ENCODE data around the gene RHCG. TPM values are rescaled to one million over a fixed set of nuclear protein-coding genes. Genes with fewer than 3 reads are reported as not detected.

RHCG gene
- total and polyA plus RNA-seq, 2 experiments from 2014 or later: not detected

DNA sequence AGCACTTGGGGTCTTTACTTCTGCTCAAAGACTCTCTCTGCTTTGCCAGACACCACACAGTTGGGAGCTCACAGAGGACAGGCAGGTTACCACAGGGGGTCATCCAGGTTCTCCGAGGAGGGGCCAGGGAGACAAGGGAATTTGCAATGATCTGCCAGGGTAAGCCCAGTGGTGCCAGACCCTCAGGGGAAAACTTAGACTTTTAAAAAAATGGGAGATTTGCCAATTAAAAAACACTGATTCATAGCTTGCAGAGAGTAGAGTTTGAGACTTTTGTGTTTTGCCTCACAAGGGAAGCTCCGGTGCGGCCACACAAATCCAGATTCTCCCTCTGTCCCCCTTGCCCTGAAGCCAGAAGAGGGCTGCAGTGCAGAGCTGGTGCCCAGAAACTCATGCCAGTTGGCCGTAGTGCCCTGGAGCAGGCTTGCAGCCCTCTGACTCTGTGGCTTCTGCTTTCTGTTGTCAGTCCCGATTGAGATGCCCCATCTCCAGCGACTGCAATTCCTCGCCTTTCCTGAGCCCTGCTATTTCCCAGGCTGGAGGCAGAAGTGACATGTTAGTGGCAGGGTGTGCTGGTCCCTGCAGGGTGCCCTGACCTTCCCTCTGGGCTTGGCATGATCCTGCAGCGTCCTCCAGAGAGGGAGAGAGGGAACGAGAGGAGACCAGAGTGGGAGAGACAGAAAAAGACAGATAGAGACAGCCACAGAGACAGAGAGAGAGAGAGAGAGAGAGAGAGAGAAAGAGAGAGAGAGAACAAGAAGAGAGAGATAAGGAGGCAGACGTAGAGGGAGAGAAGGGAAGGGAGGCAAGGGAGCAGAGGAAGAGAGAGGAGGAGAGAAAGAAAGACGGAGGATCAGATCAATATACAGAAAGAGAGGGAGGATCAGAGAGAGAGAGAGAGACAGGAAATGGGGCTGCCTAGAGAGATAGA, 46.0 kb downstream of the RHCG start:
- H3K9ac ChIP-seq: no peak overlapping the region
- no peaks in the 10 kb centered on the region for H3K4me1 ChIP-seq (ENCODE audit: insufficient read depth)
- no peaks in the 10 kb centered on the region for H3K9me3 ChIP-seq (ENCODE audit: low read depth)
- peaks cover 78% of the 10 kb centered on the region for H3K27me3 ChIP-seq (replicated peaks; ENCODE audit: insufficient read depth)
- no peaks in the 10 kb centered on the region for H3K9me2 ChIP-seq (ENCODE audit: insufficient read depth)
- H4K20me1 ChIP-seq (ENCODE audit: insufficient read depth): no peaks in the 10 kb centered on the region
- in situ Hi-C loops (cut with MboI): no loop called here
- H2AFZ ChIP-seq: no peak overlapping the region
- no peak overlapping the region for H3K27ac ChIP-seq
- H3K4me3 ChIP-seq: no peak overlapping the region
- TF ChIP-seq EZH2phosphoT487 (IDR thresholded peaks at IDR 0.05; ENCODE audit: insufficient read depth, low read depth): no peak
- no peak for TF ChIP-seq EZH2 (IDR thresholded peaks at IDR 0.05; ENCODE audit: insufficient read depth, poor library complexity, severe bottlenecking)
- no peak overlapping the region for H3K4me2 ChIP-seq (ENCODE audit: unreplicated experiment)
- H3F3A ChIP-seq (ENCODE audit: insufficient read depth): no peaks in the 10 kb centered on the region
- no peaks in the 10 kb centered on the region for H3K36me3 ChIP-seq (ENCODE audit: low read depth)
- 8 to 14% methylated on average over 9 to 11 of the region's 11 CpGs for WGBS, 2 experiments (ENCODE audit: low coverage in 1 of 2, low lambda C conversion rate in 2 of 2, missing lambda C conversion rate in 2 of 2)
- no peaks in the 10 kb centered on the region for H3K79me2 ChIP-seq (ENCODE audit: insufficient read depth)
- DNase-seq: no peak

GRCh38 chr15:89448825-89449224, 47.6 kb downstream of the RHCG start:
- H3K9me2 ChIP-seq (ENCODE audit: insufficient read depth): no peaks in the 10 kb centered on the region
- 7% methylated on average over 11 of the region's 11 CpGs for WGBS, 2 experiments (ENCODE audit: low coverage in 1 of 2, low lambda C conversion rate in 2 of 2, missing lambda C conversion rate in 2 of 2)
- TF ChIP-seq EZH2 (IDR thresholded peaks at IDR 0.05; ENCODE audit: insufficient read depth, poor library complexity, severe bottlenecking) (no peak), EZH2phosphoT487 (IDR thresholded peaks at IDR 0.05; ENCODE audit: insufficient read depth, low read depth) (no peak)

DNA sequence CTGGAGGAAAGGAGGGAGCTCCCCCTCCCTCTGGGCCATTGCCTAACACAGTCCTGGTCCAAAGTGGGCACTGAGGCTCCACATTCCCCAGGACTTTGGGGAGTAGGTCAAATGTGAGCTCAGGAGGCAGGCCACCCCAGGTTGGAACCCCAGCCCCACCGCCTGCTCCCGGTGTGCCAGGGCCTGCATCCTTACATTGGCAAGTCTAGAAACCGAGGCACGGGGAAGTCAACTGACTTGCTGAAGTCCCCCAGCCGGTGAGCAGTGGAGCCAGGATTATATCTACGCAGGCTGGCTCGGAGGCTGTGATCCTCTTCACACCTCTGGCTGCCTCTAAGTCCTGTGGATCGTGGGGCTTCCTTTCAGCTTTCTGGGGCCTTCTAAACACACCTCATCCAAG, 48.7 kb downstream of the RHCG start:
- Histone ChIP-seq H4K20me1 (ENCODE audit: insufficient read depth) (no peaks in the 10 kb centered on the region), H2AFZ (no peak overlapping the region), H3K4me1 (ENCODE audit: insufficient read depth) (no peaks in the 10 kb centered on the region), H3K4me3 (no peak overlapping the region), H3K27ac (no peak overlapping the region), H3K9ac (no peak overlapping the region), H3K36me3 (ENCODE audit: low read depth) (no peaks in the 10 kb centered on the region), H3K27me3 (replicated peaks; ENCODE audit: insufficient read depth) (peaks cover 86% of the 10 kb centered on the region), H3K9me2 (ENCODE audit: insufficient read depth) (no peaks in the 10 kb centered on the region), H3K79me2 (ENCODE audit: insufficient read depth) (no peaks in the 10 kb centered on the region), H3K4me2 (ENCODE audit: unreplicated experiment) (no peak overlapping the region), H3F3A (ENCODE audit: insufficient read depth) (no peaks in the 10 kb centered on the region), H3K9me3 (ENCODE audit: low read depth) (no peaks in the 10 kb centered on the region)
- 72 to 73% methylated on average over 8 of the region's 8 CpGs for WGBS, 2 experiments (ENCODE audit: low coverage in 1 of 2, low lambda C conversion rate in 2 of 2, missing lambda C conversion rate in 2 of 2)
- in situ Hi-C loops (cut with MboI): no loop called here
- DNase-seq: no peak
- TF ChIP-seq EZH2 (IDR thresholded peaks at IDR 0.05; ENCODE audit: insufficient read depth, poor library complexity, severe bottlenecking) (no peak), EZH2phosphoT487 (IDR thresholded peaks at IDR 0.05; ENCODE audit: insufficient read depth, low read depth) (no peak)

More at GRCh38 chr15:89448825-89449224, 47.6 kb downstream of the RHCG start:
- Histone ChIP-seq H3K27me3 (replicated peaks; ENCODE audit: insufficient read depth) (peaks cover 86% of the 10 kb centered on the region), H3K9me3 (ENCODE audit: low read depth) (no peaks in the 10 kb centered on the region), H3K4me1 (ENCODE audit: insufficient read depth) (no peaks in the 10 kb centered on the region), H3K9ac (no peak overlapping the region), H3F3A (ENCODE audit: insufficient read depth) (no peaks in the 10 kb centered on the region), H3K79me2 (ENCODE audit: insufficient read depth) (no peaks in the 10 kb centered on the region), H3K36me3 (ENCODE audit: low read depth) (no peaks in the 10 kb centered on the region), H4K20me1 (ENCODE audit: insufficient read depth) (no peaks in the 10 kb centered on the region), H3K4me2 (ENCODE audit: unreplicated experiment) (no peak overlapping the region), H3K4me3 (no peak overlapping the region), H3K27ac (no peak overlapping the region), H2AFZ (no peak overlapping the region)
- DNase-seq: no peak
- in situ Hi-C loops (cut with MboI): no loop called here

DNA sequence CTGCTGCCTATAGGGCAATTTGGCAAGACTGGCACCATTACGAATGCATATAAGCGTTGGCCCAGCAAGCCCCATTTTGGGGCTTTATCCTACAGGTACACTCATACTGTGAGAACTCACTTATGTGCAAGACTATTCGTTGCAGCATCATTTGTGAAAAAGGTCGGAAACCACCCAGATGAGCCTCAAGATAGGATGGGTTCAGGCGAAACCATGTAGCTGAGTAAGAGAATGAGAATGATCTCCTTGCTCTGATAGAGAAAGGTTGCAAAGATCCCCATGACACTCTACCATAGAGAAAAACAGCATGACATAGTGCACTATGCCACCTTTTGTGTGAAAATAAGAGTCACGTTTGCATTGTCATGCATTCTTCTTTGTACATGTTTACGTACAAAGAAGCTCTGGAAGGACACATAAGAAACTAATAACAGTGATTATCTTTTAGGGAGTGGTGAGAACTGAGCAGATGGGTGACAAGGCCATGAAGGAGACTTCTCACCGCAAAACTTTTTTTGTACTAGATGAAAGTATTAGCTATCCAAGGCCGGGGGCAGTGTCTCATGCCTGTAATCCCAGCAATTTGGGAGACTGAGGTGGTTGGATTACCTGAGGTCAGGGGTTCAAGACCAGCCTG, 50.0 kb downstream of the RHCG start:
- no peak overlapping the region for H3K27ac ChIP-seq

More for the DNA sequence above, 50.0 kb downstream of the RHCG start:
- Histone ChIP-seq H3F3A (ENCODE audit: insufficient read depth) (no peaks in the 10 kb centered on the region), H3K36me3 (ENCODE audit: low read depth) (no peaks in the 10 kb centered on the region), H3K9me2 (ENCODE audit: insufficient read depth) (no peaks in the 10 kb centered on the region), H2AFZ (no peak overlapping the region), H3K4me1 (ENCODE audit: insufficient read depth) (no peaks in the 10 kb centered on the region), H3K27me3 (replicated peaks; ENCODE audit: insufficient read depth) (peaks cover 76% of the 10 kb centered on the region), H4K20me1 (ENCODE audit: insufficient read depth) (no peaks in the 10 kb centered on the region), H3K79me2 (ENCODE audit: insufficient read depth) (no peaks in the 10 kb centered on the region), H3K9ac (no peak overlapping the region), H3K9me3 (ENCODE audit: low read depth) (no peaks in the 10 kb centered on the region), H3K4me3 (no peak overlapping the region), H3K4me2 (ENCODE audit: unreplicated experiment) (no peak overlapping the region)
- DNase-seq: no peak
- in situ Hi-C loops (cut with MboI): no loop called here
- 57 to 58% methylated on average over 9 of the region's 9 CpGs for WGBS, 2 experiments (ENCODE audit: low coverage in 1 of 2, low lambda C conversion rate in 2 of 2, missing lambda C conversion rate in 2 of 2)
- no peak for TF ChIP-seq EZH2phosphoT487 (IDR thresholded peaks at IDR 0.05; ENCODE audit: insufficient read depth, low read depth)
- no peak for TF ChIP-seq EZH2 (IDR thresholded peaks at IDR 0.05; ENCODE audit: insufficient read depth, poor library complexity, severe bottlenecking)
